Neural cell (in vitro differentiated cells): ENCODE data around the gene ELF1. TPM values are rescaled to one million over a fixed set of nuclear protein-coding genes. Genes with fewer than 3 reads are reported as not detected.

Experiments used
- H2AFZ ChIP-seq: fragments of 200-600, 300-800 bp; sonication (generic), shearing (Covaris generic); 2 replicates; pipeline ENCODE4 v1.6.0; 2014; ENCODE audit warnings: low read depth, mild to moderate bottlenecking, antibody characterized with exemption, low read length, moderate library complexity
- H3F3A ChIP-seq: fragments of 200-600 bp; shearing (Covaris generic); 2 replicates; pipeline ENCODE4 v1.6.1; 2016; ENCODE audit warnings: mild to moderate bottlenecking, moderate library complexity, mixed read lengths, antibody characterized with exemption, low read length; ENCODE audit not compliant: insufficient read depth, poor library complexity, severe bottlenecking
- H3K27ac ChIP-seq: fragments of 200-600, 300-800 bp; sonication (generic), shearing (Covaris generic); 2 replicates; pipeline ENCODE4 v1.5.1; 2014; ENCODE audit warnings: mild to moderate bottlenecking, low read length, moderate library complexity
- H3K27me3 ChIP-seq: fragments of 300-800, 200-600 bp; sonication (generic), shearing (Covaris generic); 2 replicates; pipeline ENCODE4 v1.6.0; 2014; ENCODE audit warnings: mild to moderate bottlenecking, low read depth, low read length, moderate library complexity; ENCODE audit not compliant: insufficient read depth
- H3K36me3 ChIP-seq: fragments of 300-800, 200-600 bp; sonication (generic), shearing (Covaris generic); 2 replicates; pipeline ENCODE4 v1.5.1; 2014; ENCODE audit warnings: mild to moderate bottlenecking, antibody characterized with exemption, low read length, moderate library complexity; ENCODE audit not compliant: insufficient read depth
- H3K4me2 ChIP-seq: fragments of 300-800, 200-600 bp; sonication (generic), shearing (Covaris generic); 2 replicates; pipeline ENCODE4 v1.6.0; 2014; ENCODE audit warnings: mild to moderate bottlenecking, low read length
- H3K4me3 ChIP-seq: fragments of 300-800, 200-600 bp; sonication (generic), shearing (Covaris generic); 2 replicates; pipeline ENCODE4 v1.5.1; 2014; ENCODE audit warnings: mild to moderate bottlenecking, low read length, moderate library complexity
- H3K79me2 ChIP-seq: fragments of 200-600 bp; shearing (Covaris generic); replicated peaks from 2 replicates; pipeline ENCODE4 v1.6.0; 2014; ENCODE audit warnings: mild to moderate bottlenecking, low read length, moderate library complexity; ENCODE audit not compliant: insufficient read depth
- H3K9ac ChIP-seq: fragments of 300-800, 200-600 bp; sonication (generic), shearing (Covaris generic); 2 replicates; pipeline ENCODE4 v1.6.1; 2016; ENCODE audit warnings: mild to moderate bottlenecking, low read length, mixed read lengths
- H3K9me2 ChIP-seq: fragments of 200-600 bp; shearing (Covaris generic); 2 replicates; pipeline ENCODE4 v1.6.1; 2016; ENCODE audit warnings: mild to moderate bottlenecking, low read length, mixed read lengths; ENCODE audit not compliant: insufficient read depth
- H3K9me3 ChIP-seq: fragments of 200-600, 300-800 bp; sonication (generic), shearing (Covaris generic); 2 replicates; pipeline ENCODE4 v1.6.1; 2016; ENCODE audit warnings: mild to moderate bottlenecking, mixed run types, low read length, moderate library complexity, mixed read lengths
- H4K20me1 ChIP-seq: fragments of 200-600 bp; shearing (Covaris generic); 2 replicates; pipeline ENCODE4 v1.6.1; 2016; ENCODE audit warnings: mild to moderate bottlenecking, mixed run types; ENCODE audit not compliant: insufficient read depth
- EP300 ChIP-seq: fragments of 450-650 bp; conservative IDR thresholded peaks from 2 replicates; pipeline ENCODE4 v1.6.1; 2014; ENCODE audit warnings: antibody characterized with exemption, mild to moderate bottlenecking, moderate library complexity; ENCODE audit not compliant: poor library complexity, severe bottlenecking
- EZH2 ChIP-seq: fragments of 200-600, 300-800 bp; shearing (Covaris generic), sonication (generic); IDR thresholded peaks from 2 replicates; pipeline ENCODE4 v1.6.1; 2014; ENCODE audit warnings: antibody characterized with exemption, low read length, borderline replicate concordance, mild to moderate bottlenecking; ENCODE audit not compliant: insufficient read depth, poor library complexity, severe bottlenecking
- MXI1 ChIP-seq: fragments of 450-650 bp; conservative IDR thresholded peaks from 2 replicates; pipeline ENCODE4 v1.6.1; 2014; ENCODE audit warnings: antibody characterized with exemption, mild to moderate bottlenecking; ENCODE audit not compliant: poor library complexity, severe bottlenecking
- POLR2AphosphoS5 ChIP-seq: IDR thresholded peaks from 2 replicates; pipeline ENCODE4 v1.6.1; 2012
- RAD21 ChIP-seq: fragments of 450-650 bp; conservative IDR thresholded peaks from 2 replicates; pipeline ENCODE4 v1.6.1; 2014; ENCODE audit warnings: antibody characterized with exemption, mild to moderate bottlenecking, moderate library complexity
- SMC3 ChIP-seq: fragments of 450-650 bp; conservative IDR thresholded peaks from 2 replicates; pipeline ENCODE4 v1.6.1; 2014; ENCODE audit warnings: antibody characterized with exemption, mild to moderate bottlenecking, moderate library complexity; ENCODE audit not compliant: poor library complexity
- TAF1 ChIP-seq: IDR thresholded peaks from 2 replicates; pipeline ENCODE4 v1.6.1; 2012; ENCODE audit warnings: low read depth
- polyA minus RNA-seq: library from RNA; depleted of rRNA, polyadenylated mRNA; stranded (reverse); fragments of >200 nt; gene quantifications from 2 replicates; pipeline ENCODE4 v1.2.3, GENCODE V29; 2014
- polyA plus RNA-seq: library from polyadenylated mRNA; depleted of rRNA; stranded (reverse); fragments of >200 nt; gene quantifications from 2 replicates; pipeline ENCODE4 v1.2.3, GENCODE V29; 2014
- TF ChIP-seq, protein P1 (sequence below): IDR thresholded peaks from 2 replicates; pipeline ENCODE4 v1.6.1; 2012; ENCODE audit warnings: borderline replicate concordance
- TF ChIP-seq, protein P2 (sequence below): fragments of 450-650 bp; IDR thresholded peaks from 2 replicates; pipeline ENCODE4 v1.5.1; 2014; ENCODE audit warnings: antibody characterized with exemption, mild to moderate bottlenecking, moderate library complexity; ENCODE audit not compliant: poor library complexity, severe bottlenecking

The ELF1 gene
- polyA plus RNA-seq (1.1 and 2.0 TPM in 2 replicates), polyA minus RNA-seq (6.6 and 8.7 TPM in 2 replicates)

GRCh38 chr13:41019011-41019487, at the start of gene ELF1:
Gene ELF1 (minus strand): TSS chr13:41019316. CDS start chr13:40982054, 37,262 bp downstream.
- Histone ChIP-seq H2AFZ (no peak within 1 kb of the TSS), H3K4me3 (no peak within 1 kb of the TSS), H3K4me2 (no peak within 1 kb of the TSS), H3K27ac (no peak within 1 kb of the TSS), H3F3A (no peaks in the 10 kb centered on the region), H3K79me2 (no peaks in the 10 kb centered on the region), H3K9me3 (no peaks in the 10 kb centered on the region), H3K27me3 (no peaks in the 10 kb centered on the region), H3K36me3 (no peaks in the 10 kb centered on the region), H4K20me1 (no peaks in the 10 kb centered on the region), H3K9ac (no peak within 1 kb of the TSS), H3K9me2 (no peaks in the 10 kb centered on the region)
- TF ChIP-seq TAF1 (no peak), RAD21 (no peak), EP300 (no peak), MXI1 (no peak)
- TF ChIP-seq, protein P1, sequence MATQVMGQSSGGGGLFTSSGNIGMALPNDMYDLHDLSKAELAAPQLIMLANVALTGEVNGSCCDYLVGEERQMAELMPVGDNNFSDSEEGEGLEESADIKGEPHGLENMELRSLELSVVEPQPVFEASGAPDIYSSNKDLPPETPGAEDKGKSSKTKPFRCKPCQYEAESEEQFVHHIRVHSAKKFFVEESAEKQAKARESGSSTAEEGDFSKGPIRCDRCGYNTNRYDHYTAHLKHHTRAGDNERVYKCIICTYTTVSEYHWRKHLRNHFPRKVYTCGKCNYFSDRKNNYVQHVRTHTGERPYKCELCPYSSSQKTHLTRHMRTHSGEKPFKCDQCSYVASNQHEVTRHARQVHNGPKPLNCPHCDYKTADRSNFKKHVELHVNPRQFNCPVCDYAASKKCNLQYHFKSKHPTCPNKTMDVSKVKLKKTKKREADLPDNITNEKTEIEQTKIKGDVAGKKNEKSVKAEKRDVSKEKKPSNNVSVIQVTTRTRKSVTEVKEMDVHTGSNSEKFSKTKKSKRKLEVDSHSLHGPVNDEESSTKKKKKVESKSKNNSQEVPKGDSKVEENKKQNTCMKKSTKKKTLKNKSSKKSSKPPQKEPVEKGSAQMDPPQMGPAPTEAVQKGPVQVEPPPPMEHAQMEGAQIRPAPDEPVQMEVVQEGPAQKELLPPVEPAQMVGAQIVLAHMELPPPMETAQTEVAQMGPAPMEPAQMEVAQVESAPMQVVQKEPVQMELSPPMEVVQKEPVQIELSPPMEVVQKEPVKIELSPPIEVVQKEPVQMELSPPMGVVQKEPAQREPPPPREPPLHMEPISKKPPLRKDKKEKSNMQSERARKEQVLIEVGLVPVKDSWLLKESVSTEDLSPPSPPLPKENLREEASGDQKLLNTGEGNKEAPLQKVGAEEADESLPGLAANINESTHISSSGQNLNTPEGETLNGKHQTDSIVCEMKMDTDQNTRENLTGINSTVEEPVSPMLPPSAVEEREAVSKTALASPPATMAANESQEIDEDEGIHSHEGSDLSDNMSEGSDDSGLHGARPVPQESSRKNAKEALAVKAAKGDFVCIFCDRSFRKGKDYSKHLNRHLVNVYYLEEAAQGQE, result no peak
- TF ChIP-seq, protein P2, sequence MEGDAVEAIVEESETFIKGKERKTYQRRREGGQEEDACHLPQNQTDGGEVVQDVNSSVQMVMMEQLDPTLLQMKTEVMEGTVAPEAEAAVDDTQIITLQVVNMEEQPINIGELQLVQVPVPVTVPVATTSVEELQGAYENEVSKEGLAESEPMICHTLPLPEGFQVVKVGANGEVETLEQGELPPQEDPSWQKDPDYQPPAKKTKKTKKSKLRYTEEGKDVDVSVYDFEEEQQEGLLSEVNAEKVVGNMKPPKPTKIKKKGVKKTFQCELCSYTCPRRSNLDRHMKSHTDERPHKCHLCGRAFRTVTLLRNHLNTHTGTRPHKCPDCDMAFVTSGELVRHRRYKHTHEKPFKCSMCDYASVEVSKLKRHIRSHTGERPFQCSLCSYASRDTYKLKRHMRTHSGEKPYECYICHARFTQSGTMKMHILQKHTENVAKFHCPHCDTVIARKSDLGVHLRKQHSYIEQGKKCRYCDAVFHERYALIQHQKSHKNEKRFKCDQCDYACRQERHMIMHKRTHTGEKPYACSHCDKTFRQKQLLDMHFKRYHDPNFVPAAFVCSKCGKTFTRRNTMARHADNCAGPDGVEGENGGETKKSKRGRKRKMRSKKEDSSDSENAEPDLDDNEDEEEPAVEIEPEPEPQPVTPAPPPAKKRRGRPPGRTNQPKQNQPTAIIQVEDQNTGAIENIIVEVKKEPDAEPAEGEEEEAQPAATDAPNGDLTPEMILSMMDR, result no peak

DNA sequence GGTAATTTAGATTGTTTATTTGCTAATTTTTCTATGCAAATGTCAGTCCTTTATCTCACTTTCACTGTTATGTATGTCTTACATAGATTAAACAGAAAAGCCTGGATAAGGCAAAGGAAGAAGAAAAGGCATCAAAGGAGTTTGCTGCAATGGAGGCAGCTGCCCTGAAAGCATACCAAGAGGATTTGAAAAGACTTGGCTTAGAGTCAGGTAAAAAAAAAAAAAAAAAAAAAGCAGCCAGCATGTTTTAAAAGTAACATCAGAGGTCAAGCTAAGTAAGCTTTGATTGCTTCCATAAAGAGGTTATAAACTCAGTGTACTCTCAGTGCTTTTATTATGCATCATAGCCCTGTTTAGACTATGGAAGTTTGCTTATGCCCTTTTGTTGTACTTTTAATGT, 46.0 kb upstream of the ELF1 start:
- TF ChIP-seq, protein P2, result no peak
- TF ChIP-seq EP300 (no peak), EZH2 (no peak), RAD21 (no peak), TAF1 (no peak), POLR2AphosphoS5 (no peak), MXI1 (no peak), SMC3 (no peak)
- TF ChIP-seq, protein P1, result no peak
- Histone ChIP-seq H3K79me2 (peaks cover 23% of the 10 kb centered on the region), H3K27me3 (no peaks in the 10 kb centered on the region), H3K9ac (no peak overlapping the region), H4K20me1 (no peaks in the 10 kb centered on the region), H3K9me2 (no peaks in the 10 kb centered on the region), H3K27ac (no peak overlapping the region), H3K9me3 (no peaks in the 10 kb centered on the region), H2AFZ (no peak overlapping the region), H3K4me2 (no peak overlapping the region), H3K36me3 (peaks cover 15% of the 10 kb centered on the region), H3K4me3 (no peak overlapping the region), H3F3A (peaks cover 4% of the 10 kb centered on the region)
